Measurements from ENCODE around the gene ANO3.

Gene ANO3

GRCh38 chr11:26519469-26519868 lies 187.5 kb downstream of the ANO3 start:
- no peak overlapping the region for H3K9ac ChIP-seq (ENCODE audit: low read length in 5 of 5)
- H3K36me3 ChIP-seq (ENCODE audit: control insufficient read depth in 5 of 5, insufficient read depth in 5 of 5, low read length in 5 of 5), result no peaks in the 10 kb centered on the region
- H3K27ac ChIP-seq (ENCODE audit: low read depth, low read length), result no peak overlapping the region
- peaks cover 0 to 14% (median 10%) of the 10 kb centered on the region in 5 donors for H3K4me1 ChIP-seq (ENCODE audit: control insufficient read depth in 5 of 5, insufficient read depth in 5 of 5, low read length in 5 of 5)
- no peaks in the 10 kb centered on the region for H3K27me3 ChIP-seq (ENCODE audit: control insufficient read depth in 5 of 5, insufficient read depth in 4 of 5, low read length in 5 of 5)
- H3K4me3 ChIP-seq (ENCODE audit: low read depth in 1 of 5, low read length in 5 of 5), result no peak overlapping the region
- H3K9me3 ChIP-seq (ENCODE audit: control insufficient read depth in 5 of 5, low read length in 5 of 5), result no peaks in the 10 kb centered on the region

DNA sequence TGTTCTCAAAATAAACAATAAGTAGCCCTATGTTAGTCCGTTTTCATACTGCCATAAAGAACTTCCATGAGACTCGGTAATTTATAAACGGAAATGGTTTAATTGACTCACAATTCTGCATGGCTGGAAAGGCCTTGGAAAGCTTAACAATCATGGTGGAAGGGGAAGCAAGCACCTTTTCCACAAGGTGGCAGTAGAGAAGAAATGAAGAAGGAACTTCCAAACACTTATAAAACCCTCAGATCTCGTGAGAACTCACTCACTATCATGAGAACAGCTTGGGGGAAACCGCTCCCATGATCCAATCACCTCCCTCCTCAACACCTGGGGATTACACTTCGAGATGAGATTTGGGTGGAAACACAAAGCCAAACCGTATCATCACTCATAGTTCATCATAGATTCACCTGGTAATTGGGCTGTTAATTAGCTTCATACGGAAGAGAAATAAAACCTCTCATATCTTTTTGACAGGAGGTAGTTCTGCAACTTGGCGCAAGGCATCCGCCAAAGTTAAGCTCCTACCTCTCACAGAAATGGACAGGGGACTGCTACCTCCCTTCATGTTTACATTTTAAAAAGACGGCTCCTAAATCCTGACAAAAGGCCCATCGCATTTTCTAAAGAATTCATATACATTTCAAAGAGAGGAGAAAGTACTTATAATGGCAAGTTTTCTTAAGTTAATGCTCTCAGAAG lies 191.1 kb downstream of the ANO3 start:
- no peak overlapping the region for H3K9ac ChIP-seq (ENCODE audit: low read length in 5 of 5)
- H3K27me3 ChIP-seq (ENCODE audit: control insufficient read depth in 5 of 5, insufficient read depth in 4 of 5, low read length in 5 of 5), result no peaks in the 10 kb centered on the region
- no peaks in the 10 kb centered on the region for H3K9me3 ChIP-seq (ENCODE audit: control insufficient read depth in 5 of 5, low read length in 5 of 5)
- no peak overlapping the region for H3K27ac ChIP-seq (ENCODE audit: low read depth, low read length)
- H3K36me3 ChIP-seq (ENCODE audit: control insufficient read depth in 5 of 5, insufficient read depth in 5 of 5, low read length in 5 of 5), result no peaks in the 10 kb centered on the region
- peaks cover 0 to 14% (median 10%) of the 10 kb centered on the region in 5 donors for H3K4me1 ChIP-seq (ENCODE audit: control insufficient read depth in 5 of 5, insufficient read depth in 5 of 5, low read length in 5 of 5)
- H3K4me3 ChIP-seq (ENCODE audit: low read depth in 1 of 5, low read length in 5 of 5), result no peak overlapping the region

GRCh38 chr11:26527685-26528084 lies 195.8 kb downstream of the ANO3 start:
- H3K27ac ChIP-seq (ENCODE audit: low read depth, low read length), result no peak overlapping the region
- no peak overlapping the region for H3K4me3 ChIP-seq (ENCODE audit: low read depth in 1 of 5, low read length in 5 of 5)
- H3K9me3 ChIP-seq (ENCODE audit: control insufficient read depth in 5 of 5, low read length in 5 of 5), result no peaks in the 10 kb centered on the region
- no peaks in the 10 kb centered on the region for H3K36me3 ChIP-seq (ENCODE audit: control insufficient read depth in 5 of 5, insufficient read depth in 5 of 5, low read length in 5 of 5)
- no peaks in the 10 kb centered on the region for H3K27me3 ChIP-seq (ENCODE audit: control insufficient read depth in 5 of 5, insufficient read depth in 4 of 5, low read length in 5 of 5)
- H3K4me1 ChIP-seq (ENCODE audit: control insufficient read depth in 5 of 5, insufficient read depth in 5 of 5, low read length in 5 of 5), result no peaks in the 10 kb centered on the region
- no peak overlapping the region for H3K9ac ChIP-seq (ENCODE audit: low read length in 5 of 5)

DNA sequence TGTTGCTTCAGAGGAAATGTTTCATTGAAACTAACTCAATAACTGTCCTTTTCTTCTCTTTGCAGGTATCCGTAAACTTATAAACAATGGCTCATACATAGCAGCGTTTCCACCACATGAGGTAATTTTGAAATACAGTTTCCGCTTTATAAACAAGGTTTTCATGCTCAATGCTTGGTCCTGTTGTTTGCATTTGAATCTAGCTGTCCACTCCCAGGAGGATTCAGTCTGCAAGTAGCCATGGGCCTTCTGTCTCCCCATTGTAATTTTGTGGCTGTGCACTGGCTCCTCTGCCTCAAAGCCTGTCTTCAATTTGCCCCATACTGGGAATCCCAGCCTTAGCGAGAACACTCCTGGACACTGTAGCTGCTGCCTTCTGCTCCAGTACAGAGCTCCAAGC lies 205.4 kb downstream of the ANO3 start:
- no peak overlapping the region for H3K4me3 ChIP-seq (ENCODE audit: low read depth in 1 of 5, low read length in 5 of 5)
- no peak overlapping the region for H3K9ac ChIP-seq (ENCODE audit: low read length in 5 of 5)
- H3K4me1 ChIP-seq (ENCODE audit: control insufficient read depth in 5 of 5, insufficient read depth in 5 of 5, low read length in 5 of 5), result no peaks in the 10 kb centered on the region
- H3K36me3 ChIP-seq (ENCODE audit: control insufficient read depth in 5 of 5, insufficient read depth in 5 of 5, low read length in 5 of 5), result peaks cover 0 to 4% (median 0%) of the 10 kb centered on the region in 5 donors
- no peaks in the 10 kb centered on the region for H3K27me3 ChIP-seq (ENCODE audit: control insufficient read depth in 5 of 5, insufficient read depth in 4 of 5, low read length in 5 of 5)
- no peak overlapping the region for H3K27ac ChIP-seq (ENCODE audit: low read depth, low read length)
- H3K9me3 ChIP-seq (ENCODE audit: control insufficient read depth in 5 of 5, low read length in 5 of 5), result no peaks in the 10 kb centered on the region

GRCh38 chr11:26539517-26539916 lies 207.6 kb downstream of the ANO3 start:
- Histone ChIP-seq H3K36me3 (ENCODE audit: control insufficient read depth in 5 of 5, insufficient read depth in 5 of 5, low read length in 5 of 5) (peaks cover 0 to 4% (median 0%) of the 10 kb centered on the region in 5 donors), H3K9me3 (ENCODE audit: control insufficient read depth in 5 of 5, low read length in 5 of 5) (no peaks in the 10 kb centered on the region), H3K4me3 (ENCODE audit: low read depth in 1 of 5, low read length in 5 of 5) (no peak overlapping the region), H3K27me3 (ENCODE audit: control insufficient read depth in 5 of 5, insufficient read depth in 4 of 5, low read length in 5 of 5) (no peaks in the 10 kb centered on the region), H3K9ac (ENCODE audit: low read length in 5 of 5) (no peak overlapping the region), H3K27ac (ENCODE audit: low read depth, low read length) (no peak overlapping the region), H3K4me1 (ENCODE audit: control insufficient read depth in 5 of 5, insufficient read depth in 5 of 5, low read length in 5 of 5) (no peaks in the 10 kb centered on the region)

DNA sequence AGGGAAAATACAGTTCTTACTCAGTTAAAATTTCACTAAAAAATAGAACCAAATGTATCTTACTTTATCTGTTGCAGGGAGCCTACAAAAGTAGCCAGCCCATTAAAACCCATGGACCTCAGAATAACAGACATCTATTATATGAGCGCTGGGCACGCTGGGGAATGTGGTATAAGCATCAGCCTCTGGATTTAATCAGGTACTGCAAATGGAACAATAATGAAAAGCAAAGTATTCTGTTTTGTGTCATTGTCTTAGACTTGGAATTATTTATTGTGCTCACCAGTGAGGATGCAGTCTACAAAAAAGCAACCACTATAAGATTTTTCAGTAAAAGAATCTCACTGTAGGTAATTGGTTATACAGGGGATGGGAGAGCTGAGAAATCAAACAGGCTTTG lies 209.9 kb downstream of the ANO3 start:
- no peak overlapping the region for H3K4me3 ChIP-seq (ENCODE audit: low read depth in 1 of 5, low read length in 5 of 5)
- no peaks in the 10 kb centered on the region for H3K4me1 ChIP-seq (ENCODE audit: control insufficient read depth in 5 of 5, insufficient read depth in 5 of 5, low read length in 5 of 5)
- H3K27ac ChIP-seq (ENCODE audit: low read depth, low read length), result no peak overlapping the region
- no peak overlapping the region for H3K9ac ChIP-seq (ENCODE audit: low read length in 5 of 5)
- H3K36me3 ChIP-seq (ENCODE audit: control insufficient read depth in 5 of 5, insufficient read depth in 5 of 5, low read length in 5 of 5), result peaks cover 0 to 4% (median 0%) of the 10 kb centered on the region in 5 donors
- no peaks in the 10 kb centered on the region for H3K27me3 ChIP-seq (ENCODE audit: control insufficient read depth in 5 of 5, insufficient read depth in 4 of 5, low read length in 5 of 5)
- no peaks in the 10 kb centered on the region for H3K9me3 ChIP-seq (ENCODE audit: control insufficient read depth in 5 of 5, low read length in 5 of 5)

- Histone ChIP-seq H3K27ac (ENCODE audit: low read depth, low read length) (no peak overlapping the region), H3K4me1 (ENCODE audit: control insufficient read depth in 5 of 5, insufficient read depth in 5 of 5, low read length in 5 of 5) (no peaks in the 10 kb centered on the region), H3K36me3 (ENCODE audit: control insufficient read depth in 5 of 5, insufficient read depth in 5 of 5, low read length in 5 of 5) (peaks cover 0 to 4% (median 0%) of the 10 kb centered on the region in 5 donors), H3K9me3 (ENCODE audit: control insufficient read depth in 5 of 5, low read length in 5 of 5) (no peaks in the 10 kb centered on the region), H3K4me3 (ENCODE audit: low read depth in 1 of 5, low read length in 5 of 5) (no peak overlapping the region), H3K9ac (ENCODE audit: low read length in 5 of 5) (no peak overlapping the region), H3K27me3 (ENCODE audit: control insufficient read depth in 5 of 5, insufficient read depth in 4 of 5, low read length in 5 of 5) (no peaks in the 10 kb centered on the region)
Measured at GRCh38 chr11:26549176-26549575, 217.2 kb downstream of the ANO3 start.

GRCh38 chr11:26550022-26550421 lies 218.1 kb downstream of the ANO3 start:
- H3K4me3 ChIP-seq (ENCODE audit: low read depth in 1 of 5, low read length in 5 of 5), result no peak overlapping the region
- H3K9me3 ChIP-seq (ENCODE audit: control insufficient read depth in 5 of 5, low read length in 5 of 5), result no peaks in the 10 kb centered on the region
- peaks cover 0 to 4% (median 0%) of the 10 kb centered on the region in 5 donors for H3K36me3 ChIP-seq (ENCODE audit: control insufficient read depth in 5 of 5, insufficient read depth in 5 of 5, low read length in 5 of 5)
- H3K27ac ChIP-seq (ENCODE audit: low read depth, low read length), result no peak overlapping the region
- H3K27me3 ChIP-seq (ENCODE audit: control insufficient read depth in 5 of 5, insufficient read depth in 4 of 5, low read length in 5 of 5), result no peaks in the 10 kb centered on the region
- no peaks in the 10 kb centered on the region for H3K4me1 ChIP-seq (ENCODE audit: control insufficient read depth in 5 of 5, insufficient read depth in 5 of 5, low read length in 5 of 5)
- no peak overlapping the region for H3K9ac ChIP-seq (ENCODE audit: low read length in 5 of 5)

- Histone ChIP-seq H3K4me1 (ENCODE audit: control insufficient read depth in 5 of 5, insufficient read depth in 5 of 5, low read length in 5 of 5) (no peaks in the 10 kb centered on the region), H3K9ac (ENCODE audit: low read length in 5 of 5) (no peak overlapping the region), H3K27ac (ENCODE audit: low read depth, low read length) (no peak overlapping the region), H3K4me3 (ENCODE audit: low read depth in 1 of 5, low read length in 5 of 5) (no peak overlapping the region), H3K36me3 (ENCODE audit: control insufficient read depth in 5 of 5, insufficient read depth in 5 of 5, low read length in 5 of 5) (peaks cover 0 to 2% (median 0%) of the 10 kb centered on the region in 5 donors), H3K27me3 (ENCODE audit: control insufficient read depth in 5 of 5, insufficient read depth in 4 of 5, low read length in 5 of 5) (no peaks in the 10 kb centered on the region), H3K9me3 (ENCODE audit: control insufficient read depth in 5 of 5, low read length in 5 of 5) (no peaks in the 10 kb centered on the region)
Measured at GRCh38 chr11:26551186-26551801, 219.4 kb downstream of the ANO3 start.

DNA sequence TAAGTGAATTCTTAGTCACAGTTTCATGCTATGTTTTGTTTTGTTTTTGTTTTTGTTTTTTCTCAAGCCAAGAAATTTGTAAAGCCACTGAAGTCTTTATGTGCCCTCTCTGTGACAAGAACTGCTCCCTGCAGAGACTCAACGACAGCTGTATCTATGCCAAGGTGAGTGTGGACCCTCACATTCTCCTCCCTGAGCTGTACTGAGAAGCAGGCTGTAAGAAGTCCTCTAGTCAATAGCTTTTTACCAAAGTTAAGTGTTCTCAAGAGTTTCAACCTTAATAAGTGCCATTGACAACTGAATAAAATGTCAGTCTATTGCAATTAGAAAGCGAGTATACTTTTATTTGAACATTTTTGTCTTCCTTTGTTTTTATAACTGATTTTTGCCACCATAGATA lies 221.3 kb downstream of the ANO3 start:
- H3K9ac ChIP-seq (ENCODE audit: low read length in 5 of 5), result no peak overlapping the region
- H3K4me3 ChIP-seq (ENCODE audit: low read depth in 1 of 5, low read length in 5 of 5), result no peak overlapping the region
- no peaks in the 10 kb centered on the region for H3K36me3 ChIP-seq (ENCODE audit: control insufficient read depth in 5 of 5, insufficient read depth in 5 of 5, low read length in 5 of 5)
- no peak overlapping the region for H3K27ac ChIP-seq (ENCODE audit: low read depth, low read length)
- H3K9me3 ChIP-seq (ENCODE audit: control insufficient read depth in 5 of 5, low read length in 5 of 5), result no peaks in the 10 kb centered on the region
- H3K4me1 ChIP-seq (ENCODE audit: control insufficient read depth in 5 of 5, insufficient read depth in 5 of 5, low read length in 5 of 5), result no peaks in the 10 kb centered on the region
- H3K27me3 ChIP-seq (ENCODE audit: control insufficient read depth in 5 of 5, insufficient read depth in 4 of 5, low read length in 5 of 5), result no peaks in the 10 kb centered on the region
